Activated CD8-positive, alpha-beta memory T cell treated with anti-CD3 and anti-CD28 coated beads for 48 hours (primary cell): ENCODE results near the gene NFE2L1.
"Not testable (repeated sequence)": the region's sequence is repeated elsewhere in the genome, so short reads cannot be mapped to it uniquely, and the experiment has no call there.

Experiments
- DNase-seq, 3 experiments: peaks; one replicate each; pipeline ENCODE4 v3.0.0-alpha.2; 2020; ENCODE audit warnings: low read depth in 2 of 3, low spot score in 2 of 3

NFE2L1 gene

GRCh38 chr17:48067245-48067644 is 19.1 kb downstream of the NFE2L1 start:
- DNase-seq, result no peak

GRCh38 chr17:48067808-48068207 is 19.6 kb downstream of the NFE2L1 start:
- DNase-seq, result not testable (repeated sequence)

GRCh38 chr17:48068491-48068961 is 20.4 kb downstream of the NFE2L1 start:
- no peak for DNase-seq

GRCh38 chr17:48070195-48070594 is 22.0 kb downstream of the NFE2L1 start:
- DNase-seq, result no peak

GRCh38 chr17:48071654-48072053 is 23.5 kb downstream of the NFE2L1 start:
- DNase-seq, result no peak

GRCh38 chr17:48072811-48073210 is 24.7 kb downstream of the NFE2L1 start:
- not testable (repeated sequence) for DNase-seq

GRCh38 chr17:48073566-48074094 is 25.5 kb downstream of the NFE2L1 start:
- DNase-seq, result not testable (repeated sequence)

GRCh38 chr17:48074322-48075081 is 26.3 kb downstream of the NFE2L1 start:
- no peak for DNase-seq

GRCh38 chr17:48077152-48077551 is 29.0 kb downstream of the NFE2L1 start:
- DNase-seq, result not testable (repeated sequence)

- no peak for DNase-seq
Observed at GRCh38 chr17:48081858-48082257, 33.7 kb downstream of the NFE2L1 start.

- no peak for DNase-seq
Observed at GRCh38 chr17:48084932-48085331, 36.8 kb downstream of the NFE2L1 start.

GRCh38 chr17:48093341-48094045 is 45.3 kb downstream of the NFE2L1 start:
- DNase-seq, result no peak

- DNase-seq, result no peak
Observed at GRCh38 chr17:48095611-48096010, 47.5 kb downstream of the NFE2L1 start.

- no peak for DNase-seq
Observed at GRCh38 chr17:48100160-48100559, 52.0 kb downstream of the NFE2L1 start.

- no peak for DNase-seq
Observed at GRCh38 chr17:48100591-48101011, 52.4 kb downstream of the NFE2L1 start.

GRCh38 chr17:48101012-48101720 is 53.0 kb downstream of the NFE2L1 start, which contains the start of gene CBX1:
TSS of gene CBX1 (minus strand) at chr17:48101478. CDS start at chr17:48077004, 24,474 bp downstream.
- peak; percentile 85 to 93 (median 86) for DNase-seq

GRCh38 chr17:48102043-48102750 is 54.0 kb downstream of the NFE2L1 start:
- no peak for DNase-seq

GRCh38 chr17:48102798-48103715 is 54.9 kb downstream of the NFE2L1 start:
- DNase-seq, result no peak

GRCh38 chr17:48104440-48104839 is 56.3 kb downstream of the NFE2L1 start:
- no peak for DNase-seq

GRCh38 chr17:48106802-48107136 is 58.6 kb downstream of the NFE2L1 start:
- DNase-seq, result no peak
